H9 (cell line): ENCODE measurements around the gene CATSPERE. TPM values are rescaled to one million over a fixed set of nuclear protein-coding genes. Genes with fewer than 3 reads are reported as not detected.

Experiments
- DNase-seq: peaks from one replicate; pipeline ENCODE4 v3.0.0-alpha.2; 2017
- H2AFZ ChIP-seq: one replicate; pipeline ENCODE4 v1.6.1; 2013; ENCODE audit warnings: mild to moderate bottlenecking, low read length, control low read depth, moderate library complexity
- H2AK5ac ChIP-seq: 2 replicates; pipeline ENCODE4 v1.6.1; 2013; ENCODE audit warnings: low read length, control low read depth, mixed read lengths; ENCODE audit not compliant: insufficient read length
- H2BK120ac ChIP-seq: one replicate; pipeline ENCODE4 v1.6.1; 2013; ENCODE audit warnings: low read depth, mild to moderate bottlenecking, low read length, control low read depth, inconsistent platforms; ENCODE audit not compliant: poor library complexity, severe bottlenecking
- H2BK12ac ChIP-seq: 2 replicates; pipeline ENCODE4 v1.6.1; 2013; ENCODE audit warnings: low read length, control low read depth, mixed read lengths, low read depth; ENCODE audit not compliant: insufficient read length
- H2BK15ac ChIP-seq: 2 replicates; pipeline ENCODE4 v1.6.1; 2013; ENCODE audit warnings: low read depth, low read length, control low read depth
- H2BK20ac ChIP-seq: one replicate; pipeline ENCODE4 v1.6.1; 2013; ENCODE audit warnings: low read depth, mild to moderate bottlenecking, low read length, control low read depth, inconsistent platforms; ENCODE audit not compliant: poor library complexity, severe bottlenecking
- H2BK5ac ChIP-seq: 2 replicates; pipeline ENCODE4 v1.6.1; 2013; ENCODE audit warnings: low read length, control low read depth, mixed read lengths; ENCODE audit not compliant: insufficient read length
- H3K14ac ChIP-seq: 2 replicates; pipeline ENCODE4 v1.6.1; 2013; ENCODE audit warnings: low read length, control low read depth; ENCODE audit not compliant: insufficient read depth
- H3K18ac ChIP-seq: 2 replicates; pipeline ENCODE4 v1.6.1; 2013; ENCODE audit warnings: low read depth, mild to moderate bottlenecking, mixed read lengths, low read length, control low read depth; ENCODE audit not compliant: insufficient read length
- H3K23ac ChIP-seq: 2 replicates; pipeline ENCODE4 v1.6.1; 2013; ENCODE audit warnings: low read length, control low read depth, mixed read lengths, low read depth; ENCODE audit not compliant: insufficient read length
- H3K23me2 ChIP-seq: 2 replicates; pipeline ENCODE4 v1.6.1; 2013; ENCODE audit warnings: low read depth, mild to moderate bottlenecking, mixed read lengths, low read length, control low read depth; ENCODE audit not compliant: insufficient read length, poor library complexity, severe bottlenecking
- H3K27ac ChIP-seq: 2 replicates; pipeline ENCODE4 v1.5.1; 2013; ENCODE audit warnings: low read length, control low read depth, mixed read lengths, low read depth; ENCODE audit not compliant: insufficient read length
- H3K27me3 ChIP-seq: 2 replicates; pipeline ENCODE4 v1.6.1; 2013; ENCODE audit warnings: low read length, control low read depth, inconsistent platforms; ENCODE audit not compliant: insufficient read depth
- H3K4ac ChIP-seq: 2 replicates; pipeline ENCODE4 v1.6.1; 2013; ENCODE audit warnings: low read depth, mild to moderate bottlenecking, control low read depth, inconsistent platforms, low read length, moderate library complexity
- H3K4me1 ChIP-seq: 2 replicates; pipeline ENCODE4 v1.6.1; 2013; ENCODE audit warnings: low read length, control low read depth, inconsistent platforms; ENCODE audit not compliant: insufficient read depth
- H3K4me2 ChIP-seq: 2 replicates; pipeline ENCODE4 v1.6.1; 2013; ENCODE audit warnings: low read length, control low read depth, mixed read lengths; ENCODE audit not compliant: insufficient read length, insufficient read depth
- H3K56ac ChIP-seq: 2 replicates; pipeline ENCODE4 v1.6.1; 2013; ENCODE audit warnings: low read depth, mild to moderate bottlenecking, mixed read lengths, low read length, control low read depth; ENCODE audit not compliant: insufficient read length
- H3K79me1 ChIP-seq: 2 replicates; pipeline ENCODE4 v1.6.1; 2013; ENCODE audit warnings: low read depth, mild to moderate bottlenecking, moderate library complexity, low read length, control low read depth, inconsistent platforms; ENCODE audit not compliant: insufficient read depth, poor library complexity, severe bottlenecking
- H3K79me2 ChIP-seq: 2 replicates; pipeline ENCODE4 v1.6.1; 2013; ENCODE audit warnings: low read length, control low read depth, inconsistent platforms; ENCODE audit not compliant: insufficient read depth
- H3K9ac ChIP-seq: 2 replicates; pipeline ENCODE4 v1.6.1; 2013; ENCODE audit warnings: low read length, control low read depth, mixed read lengths; ENCODE audit not compliant: insufficient read length; ENCODE audit errors: extremely low read depth
- H3K9me3 ChIP-seq: one replicate; pipeline ENCODE4 v1.6.1; 2013; ENCODE audit warnings: low read depth, low read length, inconsistent platforms; ENCODE audit not compliant: control insufficient read depth
- H3T11ph ChIP-seq: one replicate; pipeline ENCODE4 v1.6.1; 2013; ENCODE audit warnings: mild to moderate bottlenecking, low read length, control low read depth, inconsistent platforms
- H4K20me1 ChIP-seq: one replicate; pipeline ENCODE4 v1.6.1; 2013; ENCODE audit not compliant: control insufficient read depth, insufficient read length, insufficient read depth
- H4K5ac ChIP-seq: 2 replicates; pipeline ENCODE4 v1.6.1; 2013; ENCODE audit warnings: low read depth, mild to moderate bottlenecking, mixed read lengths, low read length, control low read depth; ENCODE audit not compliant: insufficient read length
- H4K8ac ChIP-seq: replicated peaks from 2 replicates; pipeline ENCODE4 v1.6.1; 2013; ENCODE audit warnings: low read length, control low read depth, mixed read lengths, low read depth; ENCODE audit not compliant: insufficient read length
- H4K91ac ChIP-seq: 2 replicates; pipeline ENCODE4 v1.6.1; 2013; ENCODE audit warnings: low read depth, mild to moderate bottlenecking, moderate library complexity, mixed read lengths, low read length, control low read depth; ENCODE audit not compliant: insufficient read length
- H3K27ac Mint-ChIP-seq, 3 experiments: 2 replicates in 2 of 3; 3 replicates in 1 of 3; pipeline ENCODE4 v1.8.0; 2020 to 2021; ENCODE audit warnings: mixed read lengths in 3 of 3, mild to moderate bottlenecking in 1 of 3, moderate library complexity in 1 of 3
- H3K27me3 Mint-ChIP-seq: 2 replicates; pipeline ENCODE4 v1.8.0; 2021; ENCODE audit warnings: low read depth, mild to moderate bottlenecking, moderate library complexity, mixed read lengths
- H3K36me3 Mint-ChIP-seq, 3 experiments: 2 replicates in 2 of 3; 3 replicates in 1 of 3; pipeline ENCODE4 v1.8.0; 2020 to 2021; ENCODE audit warnings: low read depth in 3 of 3, mixed read lengths in 3 of 3; ENCODE audit not compliant: insufficient read depth in 1 of 3
- H3K4me1 Mint-ChIP-seq, 2 experiments: 2 replicates each; pipeline ENCODE4 v1.8.0; 2020; ENCODE audit warnings: mixed read lengths in 2 of 2
- H3K4me3 Mint-ChIP-seq, 2 experiments: 2 replicates in 1 of 2; 3 replicates in 1 of 2; pipeline ENCODE4 v1.8.0; 2020 to 2021; ENCODE audit warnings: mild to moderate bottlenecking in 2 of 2, mixed read lengths in 2 of 2, moderate library complexity in 1 of 2
- H3K9me3 Mint-ChIP-seq, 2 experiments: 2 replicates in 1 of 2; 3 replicates in 1 of 2; pipeline ENCODE4 v1.8.0; 2020; ENCODE audit warnings: mild to moderate bottlenecking in 2 of 2, mixed read lengths in 2 of 2, moderate library complexity in 1 of 2
- WGBS: extraction: QIAGEN DNeasy Blood & Tissue Kit; methylation state at CpG from one replicate; pipeline ENCODE4 v1.1.7; 2013; ENCODE audit warnings: missing lambda C conversion rate, low lambda C conversion rate, mixed read lengths; ENCODE audit not compliant: insufficient read length; ENCODE audit errors: extremely low coverage; 5-methylcytosine and 5-hydroxymethylcytosine counted together
- total RNA-seq: library from RNA; stranded (reverse); gene quantifications from 2 replicates; pipeline ENCODE4 v1.2.1, GENCODE V29; 2021
- TF ChIP-seq, protein P1 (sequence below): fragments of 200-600 bp; sonication (generic); conservative IDR thresholded peaks from 3 replicates; pipeline ENCODE4 v1.8.0; 2021; ENCODE audit warnings: antibody characterized with exemption, mild to moderate bottlenecking

Gene CATSPERE
- total RNA-seq, 1 experiment from 2014 or later: 0.31 TPM

DNA sequence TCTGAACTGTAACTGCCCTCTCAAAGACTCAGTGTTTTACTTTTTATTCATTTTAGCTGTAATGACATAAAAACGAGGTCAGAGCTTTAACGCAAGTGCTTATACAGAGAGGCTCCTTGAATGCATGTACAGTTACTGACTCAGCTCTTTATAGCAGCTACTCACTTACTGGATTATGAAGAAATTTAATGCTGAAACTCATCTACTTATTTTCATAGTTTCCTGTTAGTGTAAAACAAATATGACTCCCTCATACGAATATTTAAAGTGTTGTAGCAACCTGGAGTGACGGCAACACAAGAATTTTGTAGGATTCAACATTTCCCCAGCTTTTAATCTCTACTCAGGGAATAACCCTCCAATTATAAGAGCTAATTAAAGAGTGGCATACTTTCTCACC is 42.0 kb upstream of the CATSPERE start:
- H3K56ac ChIP-seq: no peak overlapping the region
- no peak overlapping the region for H2BK20ac ChIP-seq
- no peak overlapping the region for H3K4me2 ChIP-seq
- H4K8ac ChIP-seq: no peak overlapping the region
- no peak overlapping the region for H3K27ac ChIP-seq
- no peak overlapping the region for H2BK120ac ChIP-seq
- H3K14ac ChIP-seq: no peak overlapping the region
- H3K4me1 Mint-ChIP-seq: 0 out of 4 replicates have a peak, but pooled peaks cover 0 to 3% of the 10 kb centered on the region in 2 experiments
- H3T11ph ChIP-seq: no peak overlapping the region
- no peak overlapping the region for H2AFZ ChIP-seq
- TF ChIP-seq, protein P1, sequence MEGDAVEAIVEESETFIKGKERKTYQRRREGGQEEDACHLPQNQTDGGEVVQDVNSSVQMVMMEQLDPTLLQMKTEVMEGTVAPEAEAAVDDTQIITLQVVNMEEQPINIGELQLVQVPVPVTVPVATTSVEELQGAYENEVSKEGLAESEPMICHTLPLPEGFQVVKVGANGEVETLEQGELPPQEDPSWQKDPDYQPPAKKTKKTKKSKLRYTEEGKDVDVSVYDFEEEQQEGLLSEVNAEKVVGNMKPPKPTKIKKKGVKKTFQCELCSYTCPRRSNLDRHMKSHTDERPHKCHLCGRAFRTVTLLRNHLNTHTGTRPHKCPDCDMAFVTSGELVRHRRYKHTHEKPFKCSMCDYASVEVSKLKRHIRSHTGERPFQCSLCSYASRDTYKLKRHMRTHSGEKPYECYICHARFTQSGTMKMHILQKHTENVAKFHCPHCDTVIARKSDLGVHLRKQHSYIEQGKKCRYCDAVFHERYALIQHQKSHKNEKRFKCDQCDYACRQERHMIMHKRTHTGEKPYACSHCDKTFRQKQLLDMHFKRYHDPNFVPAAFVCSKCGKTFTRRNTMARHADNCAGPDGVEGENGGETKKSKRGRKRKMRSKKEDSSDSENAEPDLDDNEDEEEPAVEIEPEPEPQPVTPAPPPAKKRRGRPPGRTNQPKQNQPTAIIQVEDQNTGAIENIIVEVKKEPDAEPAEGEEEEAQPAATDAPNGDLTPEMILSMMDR: no peak
- no peaks in the 10 kb centered on the region for H3K4me1 ChIP-seq
- H3K27me3 Mint-ChIP-seq: no peaks in the 10 kb centered on the region
- WGBS: no CpG with 5 or more reads among the region's 4 CpGs
- no peak overlapping the region for H3K4ac ChIP-seq
- H4K91ac ChIP-seq: no peak overlapping the region
- H3K23ac ChIP-seq: no peak overlapping the region
- no peak overlapping the region for H2BK12ac ChIP-seq
- H4K5ac ChIP-seq: no peak overlapping the region
- H3K18ac ChIP-seq: no peak overlapping the region
- H3K9me3 ChIP-seq: no peaks in the 10 kb centered on the region
- no peaks in the 10 kb centered on the region for H3K27me3 ChIP-seq
- H4K20me1 ChIP-seq: no peaks in the 10 kb centered on the region
- H2BK5ac ChIP-seq: no peak overlapping the region
- H3K9ac ChIP-seq: no peak overlapping the region
- no peak overlapping the region for H2BK15ac ChIP-seq
- no peaks in the 10 kb centered on the region for H3K9me3 Mint-ChIP-seq
- H3K36me3 Mint-ChIP-seq: peaks cover 25 to 71% (median 69%) of the 10 kb centered on the region in 3 experiments; a peak in 5 of 7 replicates
- H3K4me3 Mint-ChIP-seq: no peak overlapping the region
- no peaks in the 10 kb centered on the region; the same call in 1 of the 2 replicates for H3K79me2 ChIP-seq
- no peaks in the 10 kb centered on the region for H3K79me1 ChIP-seq
- no peak for DNase-seq
- H3K23me2 ChIP-seq: no peaks in the 10 kb centered on the region
- no peak overlapping the region for H2AK5ac ChIP-seq
- no peak overlapping the region for H3K27ac Mint-ChIP-seq
